Retinal pigment epithelial cell (primary cell): ENCODE results near the gene GPATCH2.

Source experiments
- DNase-seq: peaks from one replicate; pipeline ENCODE4 v3.0.0-alpha.2; 2010; ENCODE audit warnings: low read depth
- H3K4me3 ChIP-seq: 2 replicates; pipeline ENCODE4 v1.5.1; 2011; ENCODE audit warnings: mild to moderate bottlenecking, low read length, control low read depth, moderate library complexity
- CTCF ChIP-seq: conservative IDR thresholded peaks from 2 replicates; pipeline ENCODE4 v1.5.1; 2011; ENCODE audit warnings: low read depth, low read length, control low read depth, inconsistent platforms

The GPATCH2 gene

GRCh38 chr1:217433664-217434063, 197.2 kb downstream of the GPATCH2 start:
- no peak overlapping the region for H3K4me3 ChIP-seq
- no peak for DNase-seq
- no peak for TF ChIP-seq CTCF

GRCh38 chr1:217432339-217432738, 198.6 kb downstream of the GPATCH2 start:
- TF ChIP-seq CTCF: no peak
- H3K4me3 ChIP-seq: no peak overlapping the region
- no peak for DNase-seq

- H3K4me3 ChIP-seq: no peak overlapping the region
- no peak for DNase-seq
- TF ChIP-seq CTCF: no peak
Observed at GRCh38 chr1:217431395-217431794, 199.5 kb downstream of the GPATCH2 start.

- TF ChIP-seq CTCF: no peak
- DNase-seq: no peak
Observed at GRCh38 chr1:217425422-217425821, 205.5 kb downstream of the GPATCH2 start.

GRCh38 chr1:217419194-217419551, 211.7 kb downstream of the GPATCH2 start:
- no peak for TF ChIP-seq CTCF
- no peak overlapping the region for H3K4me3 ChIP-seq
- no peak for DNase-seq

More at GRCh38 chr1:217425422-217425821, 205.5 kb downstream of the GPATCH2 start:
- no peak overlapping the region for H3K4me3 ChIP-seq

- TF ChIP-seq CTCF: no peak
- no peak overlapping the region for H3K4me3 ChIP-seq
- DNase-seq: no peak
Observed at GRCh38 chr1:217418269-217419193, 212.4 kb downstream of the GPATCH2 start.

- TF ChIP-seq CTCF: no peak
- DNase-seq: no peak
- H3K4me3 ChIP-seq: no peak overlapping the region
Observed at GRCh38 chr1:217417363-217417762, 213.5 kb downstream of the GPATCH2 start.
